Muscle of leg (tissue), 11 donors: ENCODE measurements around the gene SYMPK. TPM values are rescaled to one million over a fixed set of nuclear protein-coding genes. Genes with fewer than 3 reads are reported as not detected.

Experiments
- DNase-seq: peaks from one replicate; pipeline ENCODE4 v3.0.0; 2013
- H3K27ac ChIP-seq: one replicate; pipeline ENCODE4 v1.5.1; 2013; ENCODE audit warnings: mild to moderate bottlenecking, low read length, control low read depth
- H3K27me3 ChIP-seq: one replicate; pipeline ENCODE4 v1.6.1; 2013; ENCODE audit warnings: low read length; ENCODE audit not compliant: control insufficient read depth, insufficient read depth
- H3K36me3 ChIP-seq: one replicate; pipeline ENCODE4 v1.6.1; 2013; ENCODE audit warnings: low read length; ENCODE audit not compliant: control insufficient read depth, insufficient read depth
- H3K4me1 ChIP-seq: one replicate; pipeline ENCODE4 v1.6.1; 2013; ENCODE audit warnings: low read length; ENCODE audit not compliant: control insufficient read depth, insufficient read depth
- H3K4me3 ChIP-seq: one replicate; pipeline ENCODE4 v1.5.1; 2013; ENCODE audit warnings: low read length, control low read depth
- H3K9me3 ChIP-seq: replicated peaks from 2 replicates; pipeline ENCODE4 v1.6.1; 2013; ENCODE audit warnings: low read depth, low read length; ENCODE audit not compliant: control insufficient read depth
- WGBS: methylation state at CpG from one replicate; pipeline ENCODE4 v1.1.5; 2013; ENCODE audit warnings: missing lambda C conversion rate; ENCODE audit not compliant: insufficient coverage; 5-methylcytosine and 5-hydroxymethylcytosine counted together
- polyA plus RNA-seq, 8 donors: library from polyadenylated mRNA; unstranded; fragments of 120-200 nt; gene quantifications; one replicate each; pipeline versions ENCODE4 v1.2.1 to v1.2.3, GENCODE V29; 2013; ENCODE audit warnings: inconsistent platforms in 1 of 8, low replicate concordance in 1 of 8; ENCODE audit not compliant: insufficient read length in 8 of 8, insufficient read depth in 1 of 8
- total RNA-seq: library from RNA; stranded (reverse); fragments of 120-200 nt; gene quantifications from one replicate; pipeline ENCODE4 v1.2.4, GENCODE V29; 2013

Gene SYMPK
- total and polyA plus RNA-seq, 9 donors: 25.8 to 44.0 (median 38.7) TPM

DNA sequence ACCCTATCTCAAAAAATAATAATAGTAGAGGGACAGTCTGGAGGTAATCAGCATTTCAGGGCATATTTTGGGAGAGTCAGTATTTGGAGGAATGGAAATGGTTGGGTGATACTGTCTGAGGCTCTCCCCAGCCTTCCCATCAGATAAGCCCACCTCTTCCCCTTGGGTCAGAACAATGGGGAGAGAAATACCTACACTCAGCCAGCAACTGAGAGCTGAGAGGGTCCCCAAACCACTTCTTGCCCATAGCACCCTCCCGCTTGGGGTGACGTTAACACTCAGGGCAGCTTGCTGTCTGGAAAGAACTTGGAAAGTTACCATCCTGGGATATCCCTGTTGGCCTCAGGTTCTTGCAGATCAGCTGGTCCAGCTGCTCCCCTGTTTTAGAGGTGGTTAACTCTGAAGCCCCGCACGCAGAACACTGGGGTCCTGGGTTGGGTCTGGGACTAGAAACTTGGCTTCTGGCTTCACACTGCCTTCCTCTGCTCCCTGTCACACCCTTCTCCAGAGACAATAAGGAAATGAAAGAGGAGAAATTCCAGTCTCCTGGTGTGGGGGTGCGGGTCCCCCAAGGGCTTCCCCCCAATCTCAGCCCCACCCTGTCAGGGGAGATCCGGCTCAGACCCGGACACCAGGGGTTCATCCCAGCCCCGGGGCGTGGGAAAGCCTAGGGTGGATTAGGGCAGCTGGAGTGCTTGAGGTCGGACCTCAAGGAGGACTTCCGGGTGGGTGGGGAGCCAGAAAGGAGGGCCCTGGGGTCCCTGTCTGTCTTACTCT lies 3.6 kb upstream of the SYMPK start:
- DNase-seq: no peak
- H3K9me3 ChIP-seq: no peaks in the 10 kb centered on the region
- peaks cover 11% of the 10 kb centered on the region for H3K4me1 ChIP-seq
- WGBS: no CpG with 5 or more reads among the region's 11 CpGs
- H3K4me3 ChIP-seq: no peak overlapping the region
- peaks cover 47% of the 10 kb centered on the region for H3K27me3 ChIP-seq
- H3K36me3 ChIP-seq: no peaks in the 10 kb centered on the region
- no peak overlapping the region for H3K27ac ChIP-seq

DNA sequence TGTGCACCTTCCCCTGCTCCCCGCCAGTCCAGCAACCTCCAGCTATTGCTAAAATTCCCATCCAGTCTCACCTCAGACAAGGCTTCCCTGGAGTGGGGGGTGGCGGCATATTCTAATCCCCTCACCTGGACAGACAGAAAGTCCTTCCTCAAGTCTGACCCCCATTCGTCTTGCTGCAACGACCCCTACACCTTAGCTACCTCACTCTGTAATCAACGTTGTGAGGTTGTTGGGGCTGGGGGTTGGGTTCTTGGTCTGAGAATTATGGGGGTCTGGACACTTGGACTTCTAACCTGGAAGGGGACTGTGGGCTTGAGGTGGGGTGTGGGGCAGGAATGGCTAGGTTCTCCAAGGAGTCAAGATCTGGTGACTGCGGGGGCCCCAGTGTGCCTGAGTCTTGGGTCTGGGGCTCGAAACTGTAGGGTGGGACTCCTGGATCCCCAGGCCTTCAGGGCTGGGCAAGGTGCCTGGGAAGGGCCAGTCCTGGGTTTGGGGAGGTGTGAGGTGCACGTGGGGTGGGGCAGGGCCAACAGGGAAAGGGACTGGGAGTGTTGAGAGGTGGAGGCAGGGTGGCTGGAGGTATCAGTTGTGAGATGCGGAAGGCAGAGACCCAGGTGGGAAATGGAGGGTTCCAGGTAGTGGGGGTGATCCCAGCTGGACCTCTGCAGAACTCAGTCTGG lies 2.5 kb upstream of the SYMPK start:
- 58% methylated on average over 3 of the region's 9 CpGs for WGBS
- H3K9me3 ChIP-seq: no peaks in the 10 kb centered on the region
- no peak overlapping the region for H3K4me3 ChIP-seq
- H3K27me3 ChIP-seq: peaks cover 47% of the 10 kb centered on the region
- H3K4me1 ChIP-seq: peaks cover 11% of the 10 kb centered on the region
- no peak overlapping the region for H3K27ac ChIP-seq
- peaks cover 4% of the 10 kb centered on the region for H3K36me3 ChIP-seq
- DNase-seq: no peak

DNA sequence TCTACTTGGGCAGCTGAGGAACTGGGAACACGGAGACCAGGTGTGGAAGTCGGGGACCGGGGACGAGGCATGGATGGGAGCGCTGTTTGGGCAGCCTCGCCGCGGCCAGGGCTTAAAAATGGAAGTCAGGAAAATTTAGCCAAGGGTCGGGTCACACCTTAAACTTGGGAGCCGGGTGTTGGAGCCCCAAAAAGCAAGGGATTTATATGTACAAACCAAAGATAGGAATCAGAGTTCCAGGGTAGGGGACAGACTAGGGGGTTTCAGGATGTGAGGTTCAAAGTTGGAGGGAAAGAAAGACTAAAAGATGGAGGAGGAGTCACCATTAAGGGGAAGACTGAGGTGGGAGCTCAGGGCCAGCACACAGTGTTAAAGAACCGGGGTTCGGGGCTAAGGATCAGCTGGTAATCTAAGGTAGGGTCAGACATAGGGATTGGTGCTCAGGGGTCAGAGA lies 1.7 kb upstream of the SYMPK start:
- Histone ChIP-seq H3K27ac (no peak overlapping the region), H3K36me3 (peaks cover 8% of the 10 kb centered on the region), H3K4me3 (no peak overlapping the region), H3K27me3 (peaks cover 47% of the 10 kb centered on the region), H3K4me1 (peaks cover 11% of the 10 kb centered on the region), H3K9me3 (no peaks in the 10 kb centered on the region)
- 5% methylated on average over 12 of the region's 12 CpGs for WGBS
- no peak for DNase-seq

DNA sequence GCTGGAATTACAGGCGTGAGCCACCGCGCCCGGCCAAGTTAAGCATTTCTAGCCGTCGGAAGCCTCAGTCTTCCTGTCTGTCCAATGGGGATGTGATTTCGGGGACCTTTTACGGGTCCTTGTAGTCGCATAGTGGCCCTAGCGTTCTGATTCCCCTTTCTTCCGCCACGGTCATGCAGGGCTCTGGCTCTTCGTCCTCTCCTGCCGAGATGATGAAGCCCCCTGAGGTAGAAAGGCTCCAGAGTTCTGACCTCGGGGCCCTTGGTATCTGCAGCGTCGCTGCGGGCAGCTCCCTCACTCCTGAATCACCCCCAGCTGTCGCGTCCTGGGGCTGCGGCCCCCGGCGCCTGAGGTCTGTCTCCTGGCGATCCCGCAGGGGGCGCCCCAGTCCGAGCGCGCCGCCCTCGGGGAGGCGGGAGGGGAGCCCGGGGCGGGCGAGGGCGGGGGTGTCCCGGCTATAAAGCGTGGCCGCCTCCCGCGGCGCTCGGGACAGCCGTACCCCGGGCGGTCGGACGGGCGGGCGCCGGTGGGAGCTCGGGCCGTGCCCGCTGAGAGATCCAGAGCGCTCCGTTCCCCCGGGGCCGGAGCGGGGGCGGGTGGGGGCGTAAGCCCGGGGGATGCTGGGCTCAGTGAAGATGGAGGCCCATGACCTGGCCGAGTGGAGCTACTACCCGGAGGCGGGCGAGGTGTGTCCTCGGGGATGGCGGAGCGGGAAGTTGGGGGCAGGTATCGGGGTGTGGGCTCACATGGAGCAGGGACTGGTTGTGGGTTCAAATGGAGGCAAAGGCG lies 1.1 kb upstream of the SYMPK start, which contains the start of gene FOXA3:
Gene FOXA3 (plus strand): TSS at position 487 of the 789 bp plus-strand sequence. CDS start 131 bp downstream, at position 618.
- H3K4me3 ChIP-seq: peak within 1 kb of the TSS; percentile 29
- H3K9me3 ChIP-seq: no peaks in the 10 kb centered on the region
- peaks cover 45% of the 10 kb centered on the region for H3K27me3 ChIP-seq
- H3K27ac ChIP-seq: no peak within 1 kb of the TSS
- DNase-seq: peak; percentile 30
- 2% methylated on average over 71 of the region's 71 CpGs for WGBS
- H3K4me1 ChIP-seq: peaks cover 11% of the 10 kb centered on the region
- peaks cover 14% of the 10 kb centered on the region for H3K36me3 ChIP-seq

DNA sequence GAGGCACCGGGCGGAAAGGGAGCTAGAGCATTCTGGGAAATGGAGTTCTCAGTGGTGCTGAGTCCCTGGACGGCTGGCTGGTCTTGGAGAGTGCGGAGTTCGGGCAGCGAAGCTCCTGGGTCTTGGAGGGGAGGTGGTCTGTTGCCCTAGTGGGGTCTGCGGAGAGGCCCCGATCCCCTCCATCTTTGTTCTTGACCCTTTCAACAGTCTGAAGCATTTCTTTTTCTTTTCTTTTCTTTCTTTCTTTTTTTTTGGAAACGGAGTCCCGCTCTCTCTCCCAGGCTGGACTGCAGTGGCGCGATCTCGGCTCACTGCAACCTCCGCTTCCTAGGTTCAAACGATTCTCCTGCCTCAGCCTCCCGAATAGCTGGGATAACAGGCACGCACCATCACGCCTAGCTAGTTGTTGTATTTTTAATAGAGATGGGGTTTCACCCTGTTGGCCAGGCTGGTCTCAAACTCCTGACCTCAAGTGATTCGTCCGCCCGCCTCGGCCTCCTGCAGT lies 440 bp upstream of the SYMPK start:
- peaks cover 17% of the 10 kb centered on the region for H3K36me3 ChIP-seq
- under 1% methylated on average over 19 of the region's 22 CpGs for WGBS
- DNase-seq: no peak
- H3K4me3 ChIP-seq: peak overlapping the region; percentile 29
- peaks cover 43% of the 10 kb centered on the region for H3K27me3 ChIP-seq
- no peak overlapping the region for H3K27ac ChIP-seq
- H3K4me1 ChIP-seq: peaks cover 11% of the 10 kb centered on the region
- no peaks in the 10 kb centered on the region for H3K9me3 ChIP-seq

DNA sequence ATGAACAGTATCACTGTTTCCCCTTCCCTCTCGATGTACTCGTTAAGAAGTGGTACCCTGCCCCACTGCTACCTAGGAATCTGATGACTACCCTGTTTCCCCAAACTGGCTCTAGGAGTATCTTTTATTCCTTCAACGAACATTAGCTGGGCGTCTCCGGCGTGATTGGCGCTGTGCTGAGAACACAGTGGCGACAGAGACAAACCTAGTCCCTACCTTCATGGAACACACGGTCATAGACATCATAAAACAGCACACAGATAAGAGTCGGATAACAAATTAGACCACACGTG lies 730 bp downstream of the SYMPK start:
- peak overlapping the region; percentile 74 for H3K4me3 ChIP-seq
- peaks cover 40% of the 10 kb centered on the region for H3K27me3 ChIP-seq
- peak overlapping the region; percentile 95 for H3K27ac ChIP-seq
- H3K4me1 ChIP-seq: peaks cover 11% of the 10 kb centered on the region
- H3K9me3 ChIP-seq: no peaks in the 10 kb centered on the region
- no peak for DNase-seq
- H3K36me3 ChIP-seq: peaks cover 21% of the 10 kb centered on the region
- 0% methylated on average over 5 of the region's 11 CpGs for WGBS

DNA sequence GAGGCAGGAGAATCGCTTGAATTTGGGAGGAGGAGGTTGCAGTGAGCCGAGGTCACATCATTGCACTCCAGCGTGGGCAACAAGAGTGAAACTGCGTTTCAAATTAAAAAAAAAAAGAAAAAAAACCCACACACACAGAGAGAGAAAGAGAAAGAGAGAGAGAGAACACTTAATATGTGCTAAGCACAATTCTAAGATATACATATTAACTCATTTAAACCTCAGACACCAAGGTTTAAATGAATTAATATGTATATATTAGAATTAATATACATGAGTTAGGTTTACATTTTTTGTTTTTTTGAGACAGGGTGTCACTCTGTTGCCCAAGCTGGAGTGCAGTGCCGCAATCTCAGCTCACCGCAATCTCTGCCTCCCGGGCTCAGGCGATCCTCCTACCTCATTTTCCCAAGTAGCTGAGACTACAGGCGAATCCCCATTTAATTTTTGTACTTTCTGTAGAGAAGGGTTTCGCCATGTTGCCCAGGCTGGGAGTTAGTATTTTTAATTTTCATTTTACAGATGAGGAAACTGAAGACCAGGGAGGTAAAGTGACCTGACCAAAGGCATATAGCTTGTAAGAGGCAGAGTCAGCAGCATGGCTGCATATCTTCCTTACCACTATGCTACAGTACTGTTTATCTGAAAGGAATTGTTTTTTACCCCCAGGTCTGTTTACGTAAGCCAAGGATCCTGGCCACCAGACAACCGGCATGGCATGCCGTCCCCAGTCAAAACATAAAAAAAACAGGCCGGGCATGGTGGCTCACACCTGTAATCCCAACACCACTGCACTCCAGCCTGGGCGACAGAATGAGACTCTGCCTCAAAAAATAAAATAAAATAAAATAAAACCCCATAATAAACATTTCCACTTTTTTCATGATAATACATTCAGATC lies 2.3 kb downstream of the SYMPK start:
- Histone ChIP-seq H3K4me1 (peaks cover 11% of the 10 kb centered on the region), H3K27ac (no peak overlapping the region), H3K9me3 (no peaks in the 10 kb centered on the region), H3K4me3 (no peak overlapping the region), H3K27me3 (peaks cover 24% of the 10 kb centered on the region), H3K36me3 (peaks cover 21% of the 10 kb centered on the region)
- WGBS: 76% methylated on average over 5 of the region's 15 CpGs
- DNase-seq: no peak

DNA sequence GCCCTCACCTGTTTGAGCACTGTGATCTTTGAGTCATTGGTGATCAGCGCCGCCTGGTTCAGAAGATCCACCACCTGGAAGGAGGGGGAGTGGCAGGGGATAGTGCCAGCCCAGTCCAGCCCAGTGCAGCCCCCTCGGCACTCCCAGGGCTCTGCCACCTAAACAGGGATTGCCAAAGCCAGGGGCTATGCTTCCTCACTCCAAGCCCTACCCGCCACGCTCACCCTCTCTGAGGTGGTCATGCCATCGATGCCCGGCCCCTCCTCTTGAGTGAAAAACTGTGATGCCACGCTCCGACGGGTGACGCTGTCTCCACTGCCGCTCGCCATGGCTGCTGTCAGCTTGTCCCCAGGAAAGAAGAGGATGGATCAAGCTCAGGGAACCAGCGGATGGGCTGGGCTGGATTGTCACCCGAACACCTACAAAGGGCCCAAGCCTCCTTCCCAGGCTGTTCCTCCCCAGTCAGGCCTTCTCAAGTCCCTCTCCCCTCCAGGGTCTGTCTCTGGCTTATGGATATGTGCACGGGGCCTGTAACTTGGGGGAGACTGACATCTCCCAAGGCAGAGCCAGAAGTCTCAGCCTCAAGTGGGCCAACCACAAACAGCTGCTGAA lies 8.7 kb downstream of the SYMPK start:
- Histone ChIP-seq H3K27ac (no peak overlapping the region), H3K9me3 (no peaks in the 10 kb centered on the region), H3K4me3 (no peak overlapping the region), H3K36me3 (peaks cover 56% of the 10 kb centered on the region), H3K27me3 (no peaks in the 10 kb centered on the region), H3K4me1 (no peaks in the 10 kb centered on the region)
- no peak for DNase-seq
- WGBS: 94% methylated on average over 13 of the region's 16 CpGs

DNA sequence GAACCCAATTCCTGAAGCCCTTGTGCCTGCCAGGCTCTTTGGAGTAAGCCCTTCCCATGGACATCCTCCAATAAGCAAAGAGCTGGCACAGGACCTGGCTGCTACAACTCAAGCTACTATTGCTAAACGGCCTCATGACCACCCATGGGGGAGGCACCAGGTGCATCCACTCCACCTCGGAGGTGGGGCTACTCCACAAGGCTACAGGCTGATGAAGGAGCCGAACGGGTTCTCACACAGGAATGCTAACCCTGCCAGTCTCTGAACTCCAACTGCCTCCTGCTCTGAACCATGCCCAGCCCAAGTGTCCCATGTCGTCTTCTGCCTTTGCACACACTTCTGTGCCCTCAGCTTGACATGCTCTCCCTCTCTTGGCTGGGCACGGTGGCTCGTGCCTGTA lies 10.0 kb downstream of the SYMPK start:
- H3K36me3 ChIP-seq: peaks cover 56% of the 10 kb centered on the region
- no peak overlapping the region for H3K4me3 ChIP-seq
- WGBS: 89% methylated on average over 7 of the region's 7 CpGs
- no peaks in the 10 kb centered on the region for H3K4me1 ChIP-seq
- no peaks in the 10 kb centered on the region for H3K27me3 ChIP-seq
- no peak overlapping the region for H3K27ac ChIP-seq
- no peak for DNase-seq
- no peaks in the 10 kb centered on the region for H3K9me3 ChIP-seq
